Right ventricle myocardium superior (tissue), 1 donor: ENCODE results near the gene TMEM51. TPM values are rescaled to one million over a fixed set of nuclear protein-coding genes. Genes with fewer than 3 reads are reported as not detected.
"Not testable (repeated sequence)": the region's sequence is repeated elsewhere in the genome, so short reads cannot be mapped to it uniquely, and the experiment has no call there.

Source experiments
- ATAC-seq: fragments of 200-7000 bp; cut with Tn5 transposase; one replicate; pipeline ENCODE4 v1.9.1; 2020; ENCODE audit warnings: mild to moderate bottlenecking; ENCODE audit not compliant: poor library complexity
- DNase-seq: peaks from one replicate; pipeline ENCODE4 v3.0.0-alpha.2; 2020
- intact Hi-C: fragments of 100-400 bp; cut with DNase I; formaldehyde crosslinking; loops from one replicate; pipeline ENCODE4 v1.11.2; 2022
- total RNA-seq: library from RNA; stranded (reverse); fragmentation: NEBNext Ultra II Directional; extraction: Animal tissue kit (Norgen Biotek cat#: 25700); gene quantifications from one replicate; pipeline ENCODE4 v1.2.1, GENCODE V29; 2021
- donor health status: DM: no; HTN: yes; CAD: no; lungs with severe emphysema.

Gene TMEM51
- total RNA-seq, 1 donor from 2014 or later: 3.4 TPM

DNA sequence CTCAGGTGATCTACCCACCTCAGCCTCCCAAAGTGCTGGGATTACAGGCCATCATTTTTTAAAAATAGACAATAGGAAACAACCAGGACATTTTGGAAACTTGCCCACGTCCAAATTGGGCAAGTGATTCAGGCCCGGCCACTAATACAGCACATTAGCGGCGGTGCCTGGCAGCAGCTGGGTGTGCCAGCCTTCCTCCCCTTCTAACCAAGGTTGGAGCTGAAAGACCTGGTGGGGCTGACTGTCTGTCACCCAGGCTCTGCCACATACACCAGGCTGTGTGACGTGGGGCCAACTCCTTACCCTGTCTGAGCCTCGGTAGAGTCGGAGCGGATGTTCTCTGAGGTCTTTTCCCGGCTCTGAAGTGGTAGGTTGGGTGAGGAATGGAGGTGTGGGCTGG lies 29.6 kb upstream of the TMEM51 start:
- intact Hi-C loops: no loop called here

DNA sequence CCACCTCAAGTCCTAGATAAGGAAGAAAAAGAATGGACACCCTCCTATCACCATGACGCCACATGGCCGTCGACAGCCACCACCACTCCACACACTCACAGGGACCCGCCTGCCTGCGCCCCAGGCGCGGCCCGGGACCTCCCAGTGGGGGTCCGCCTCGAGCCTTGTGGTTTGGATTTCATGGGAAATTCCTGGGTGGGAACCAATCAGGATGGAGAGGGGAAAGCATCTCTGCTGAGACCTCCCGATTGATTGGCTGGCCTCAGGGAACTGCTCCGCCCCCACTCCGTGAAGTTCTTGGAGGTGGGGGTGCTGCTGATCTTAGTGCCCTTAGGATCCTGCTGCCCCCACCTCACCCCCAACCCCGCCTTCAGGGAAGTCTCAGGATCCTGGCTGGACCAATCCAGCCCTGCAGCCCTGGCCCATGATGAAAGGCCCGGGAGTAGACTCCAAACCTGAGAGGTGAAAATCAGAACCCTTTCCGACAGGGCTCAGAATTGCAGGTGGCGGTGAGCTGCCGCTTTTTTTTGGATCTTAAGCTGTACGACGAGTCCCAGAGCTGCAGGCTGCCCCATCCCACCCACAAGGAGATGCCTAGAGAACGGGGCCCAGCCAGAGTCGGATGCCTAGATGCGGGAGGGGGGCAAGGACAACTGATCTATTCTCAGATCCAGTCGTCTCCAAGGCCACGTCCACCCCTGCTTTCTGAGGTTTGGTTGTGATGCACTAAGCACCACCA lies 29.0 kb upstream of the TMEM51 start:
- intact Hi-C loops: loop anchor here (5.0 kb wide), 1 partner anchor 148 kb away; no protein-coding TSS in a partner anchor
- DNase-seq (no peak), ATAC-seq (no peak)

More for the DNA sequence above, 29.6 kb upstream of the TMEM51 start:
- DNase-seq (no peak), ATAC-seq (no peak)

DNA sequence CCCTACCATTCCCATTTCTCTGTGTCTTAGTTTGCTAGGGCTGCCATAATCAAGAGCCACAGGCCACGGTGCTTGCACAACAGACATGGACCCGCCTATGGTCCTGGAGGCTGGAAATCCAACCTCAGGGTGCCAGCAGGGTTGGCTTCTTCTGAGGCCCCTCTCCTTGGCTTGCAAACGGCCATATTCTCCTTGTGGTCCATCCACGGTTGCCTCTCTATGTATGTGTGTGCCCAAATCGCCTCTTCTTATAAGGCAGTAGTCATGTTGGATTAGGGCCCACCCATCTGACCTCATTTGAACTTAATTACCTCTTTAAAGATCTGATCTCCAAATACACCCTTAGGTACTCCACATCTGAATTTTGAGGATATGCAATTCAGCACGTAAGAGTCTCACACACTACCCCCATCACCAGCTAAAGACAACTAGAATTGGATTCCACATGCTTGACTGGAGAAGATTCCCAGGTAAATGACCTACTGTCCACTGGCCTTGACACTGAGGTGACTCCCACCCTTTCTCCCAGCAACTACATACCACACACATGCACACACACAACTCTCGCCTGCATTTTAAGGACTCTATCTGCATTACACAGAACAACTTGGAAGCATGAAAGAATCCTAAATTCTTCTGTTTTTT lies 28.3 kb upstream of the TMEM51 start:
- DNase-seq (no peak), ATAC-seq (no peak)
- intact Hi-C loops: loop anchor here (5.0 kb wide), 1 partner anchor 147 kb away; no protein-coding TSS in a partner anchor

DNA sequence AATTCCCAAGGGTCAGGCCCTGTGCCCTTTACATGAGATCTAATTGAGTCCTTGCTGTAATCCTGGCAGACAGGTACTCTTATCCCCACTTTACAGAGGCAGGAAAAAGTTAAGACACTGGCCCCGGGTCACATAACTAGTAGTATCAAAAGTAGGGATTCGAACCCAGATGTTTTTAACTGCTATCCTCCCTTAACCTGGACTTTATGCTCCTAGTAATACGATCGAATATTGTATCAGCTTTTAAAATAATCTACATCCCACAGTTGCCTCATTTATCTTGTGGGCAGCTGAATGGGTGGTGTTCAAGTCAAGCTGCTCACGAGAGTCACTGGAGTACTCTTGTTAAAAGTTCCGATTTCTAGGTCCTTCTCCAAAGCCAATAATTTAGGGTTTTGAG lies 25.5 kb upstream of the TMEM51 start:
- intact Hi-C loops: loop anchor here (2.0 to 5.0 kb wide), 2 partner anchors 144 to 177 kb away; no protein-coding TSS in a partner anchor
- no peak for ATAC-seq
- DNase-seq: no peak

DNA sequence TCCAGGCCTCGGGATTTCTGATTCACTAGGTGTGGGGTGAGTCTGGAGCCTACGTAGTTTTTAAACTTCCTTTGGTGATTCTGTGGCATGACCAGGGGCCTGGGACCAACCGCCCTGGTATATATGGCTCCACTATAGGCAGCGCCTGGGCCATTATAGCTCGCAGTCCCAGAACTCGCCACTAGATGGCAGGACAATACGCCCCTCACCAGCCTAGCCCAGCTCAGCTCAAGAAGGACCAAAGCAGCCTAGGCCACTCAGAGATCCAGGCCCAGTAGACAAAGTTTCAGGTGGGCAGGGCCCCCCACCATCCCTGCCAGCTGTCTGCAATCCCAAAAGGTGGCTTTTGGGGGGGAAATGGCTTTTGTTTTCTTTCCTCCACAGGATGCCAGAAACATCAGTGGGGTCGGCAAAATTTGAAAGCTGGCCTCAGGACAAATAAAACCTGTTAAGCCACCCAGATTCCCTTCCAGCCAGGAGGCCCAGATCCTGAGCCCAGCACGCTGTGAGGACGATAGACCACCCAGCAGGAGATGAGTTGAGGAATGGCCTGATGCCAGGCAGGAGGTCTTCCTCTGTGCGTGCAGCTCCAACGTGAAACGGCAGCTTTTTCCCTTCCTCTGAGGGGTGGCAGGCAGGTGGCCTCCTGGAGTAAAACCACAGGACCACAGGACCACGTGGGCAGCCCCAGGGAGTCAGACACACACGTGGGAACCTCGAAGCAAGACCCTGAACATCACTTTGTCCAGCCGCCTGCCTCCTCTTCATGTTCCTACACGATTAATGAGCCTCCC lies 24.8 kb upstream of the TMEM51 start:
- ATAC-seq: peak; percentile 95
- peak; percentile 82 for DNase-seq
- intact Hi-C loops: loop anchor here (2.0 to 5.0 kb wide), 2 partner anchors 144 to 176 kb away; no protein-coding TSS in a partner anchor

DNA sequence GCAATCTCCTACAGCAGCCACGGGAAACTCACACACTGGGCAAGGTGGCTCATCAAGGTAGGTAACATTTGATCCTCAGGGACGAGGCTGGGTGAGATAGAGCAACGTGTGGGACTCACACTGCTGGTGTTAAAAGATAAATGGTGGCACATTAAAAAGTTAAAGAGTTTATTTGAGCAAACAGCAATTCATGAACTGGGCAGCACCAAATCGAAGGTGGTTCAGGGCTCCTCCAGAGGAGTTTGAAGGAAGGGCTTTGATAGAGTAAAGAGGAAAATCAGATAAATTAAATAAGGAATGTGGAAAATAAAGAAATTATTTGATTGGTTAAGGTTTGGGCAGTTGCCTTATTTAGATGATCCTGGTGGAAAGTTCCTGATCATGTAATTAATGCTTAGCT lies 23.6 kb upstream of the TMEM51 start:
- no peak for DNase-seq
- ATAC-seq: no peak
- intact Hi-C loops: loop anchor here (2.0 to 5.0 kb wide), 2 partner anchors 142 to 175 kb away; no protein-coding TSS in a partner anchor

DNA sequence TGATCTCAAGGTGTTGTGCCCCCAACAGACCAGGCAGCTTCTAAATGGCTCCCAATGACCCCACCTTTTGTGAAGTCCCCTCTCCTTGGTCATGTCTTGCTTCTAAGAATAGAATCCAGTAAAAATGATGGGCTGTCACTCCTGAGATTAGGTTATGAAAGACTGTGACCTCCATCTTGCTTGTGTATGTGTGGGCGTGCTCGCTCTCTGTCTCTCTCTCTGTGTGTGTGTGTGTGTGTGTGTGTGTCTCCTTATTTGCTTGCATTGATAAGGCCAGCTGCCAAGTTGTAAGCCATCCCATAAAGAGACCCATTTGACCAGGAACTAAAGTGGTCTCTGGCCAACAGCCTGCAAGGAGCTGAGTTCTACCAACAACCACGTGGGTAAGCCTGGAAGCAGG lies 22.9 kb upstream of the TMEM51 start:
- intact Hi-C loops: no loop called here
- ATAC-seq (no peak), DNase-seq (no peak)

DNA sequence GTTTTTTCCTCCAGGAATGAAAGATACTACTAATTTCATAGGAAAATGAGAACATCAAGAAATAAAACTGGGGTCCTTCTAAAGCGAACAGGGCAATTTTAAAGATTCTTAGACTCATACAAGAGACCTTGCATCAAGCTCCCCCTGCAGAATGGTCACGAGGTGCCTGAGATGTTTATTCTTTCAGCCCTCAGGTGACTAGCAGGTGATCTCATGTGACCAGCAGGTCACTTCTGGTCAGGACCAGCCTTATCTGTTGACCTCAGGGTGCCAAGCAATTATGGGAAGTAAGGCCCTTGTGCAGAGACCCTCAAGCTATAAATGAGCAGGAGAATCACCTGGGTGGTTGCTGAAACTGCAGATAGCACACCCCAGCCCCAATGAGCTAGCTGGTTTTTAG lies 20.6 kb upstream of the TMEM51 start:
- ATAC-seq (no peak), DNase-seq (no peak)
- intact Hi-C loops: no loop called here

DNA sequence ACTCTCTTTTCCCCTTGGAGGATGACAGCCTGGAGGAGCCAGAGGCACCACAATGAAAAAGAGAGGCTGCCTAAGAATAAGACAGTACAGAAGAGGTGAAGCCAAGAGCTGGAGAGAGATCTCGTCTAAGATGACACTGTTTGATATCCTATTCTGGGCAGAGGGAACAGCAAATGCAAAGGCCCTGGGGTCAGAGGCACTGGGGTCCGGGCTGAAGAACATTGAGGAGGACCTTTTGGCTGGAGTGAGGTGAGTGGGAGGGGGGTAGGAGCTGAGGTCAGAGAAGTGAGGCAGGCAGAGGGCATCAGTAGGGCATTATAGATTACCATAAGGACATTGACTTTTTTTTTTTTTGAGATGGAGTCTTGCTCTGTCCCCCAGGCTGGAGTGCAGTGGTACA lies 19.3 kb upstream of the TMEM51 start:
- intact Hi-C loops: no loop called here
- DNase-seq: no peak
- no peak for ATAC-seq

DNA sequence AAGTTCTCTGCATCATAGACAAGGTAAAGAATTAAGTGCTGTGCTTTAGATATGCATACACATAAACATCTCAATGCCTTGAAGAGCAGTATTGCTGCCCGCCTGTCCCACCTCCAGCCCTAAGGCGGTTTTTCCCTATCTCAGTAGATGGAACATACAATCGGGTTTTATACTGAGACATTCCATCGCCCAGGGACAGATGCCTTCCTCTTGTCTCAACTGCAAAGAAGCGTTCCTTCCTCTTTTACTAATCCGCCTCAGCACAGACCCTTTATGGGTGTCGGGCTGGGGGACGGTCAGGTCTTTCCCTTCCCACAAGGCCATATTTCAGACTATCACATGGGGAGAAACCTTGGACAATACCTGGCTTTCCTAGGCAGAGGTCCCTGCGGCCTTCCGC lies 17.9 kb upstream of the TMEM51 start:
- ATAC-seq, DNase-seq, intact Hi-C loops: not testable (repeated sequence)

DNA sequence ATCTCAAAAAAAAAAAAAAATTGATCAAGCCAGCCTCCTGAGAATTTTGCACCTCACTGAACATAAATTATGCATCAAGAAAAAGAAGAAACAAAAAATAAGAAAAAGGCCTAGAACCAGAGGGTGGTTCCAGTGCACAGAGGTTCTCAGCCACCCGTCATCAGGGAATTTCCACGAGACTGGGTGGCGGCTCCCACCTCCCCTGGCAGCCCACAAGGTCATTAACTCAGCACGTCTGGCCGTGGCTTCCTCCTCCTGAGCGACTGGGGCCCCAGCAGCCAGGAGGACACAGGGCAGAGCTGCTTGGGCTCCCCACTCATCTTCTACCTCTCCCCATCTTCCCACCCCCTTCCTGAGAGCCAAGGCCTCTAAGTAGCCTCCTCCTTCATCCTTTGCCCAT lies 15.7 kb upstream of the TMEM51 start:
- intact Hi-C loops: no loop called here
- DNase-seq: no peak
- ATAC-seq: no peak

DNA sequence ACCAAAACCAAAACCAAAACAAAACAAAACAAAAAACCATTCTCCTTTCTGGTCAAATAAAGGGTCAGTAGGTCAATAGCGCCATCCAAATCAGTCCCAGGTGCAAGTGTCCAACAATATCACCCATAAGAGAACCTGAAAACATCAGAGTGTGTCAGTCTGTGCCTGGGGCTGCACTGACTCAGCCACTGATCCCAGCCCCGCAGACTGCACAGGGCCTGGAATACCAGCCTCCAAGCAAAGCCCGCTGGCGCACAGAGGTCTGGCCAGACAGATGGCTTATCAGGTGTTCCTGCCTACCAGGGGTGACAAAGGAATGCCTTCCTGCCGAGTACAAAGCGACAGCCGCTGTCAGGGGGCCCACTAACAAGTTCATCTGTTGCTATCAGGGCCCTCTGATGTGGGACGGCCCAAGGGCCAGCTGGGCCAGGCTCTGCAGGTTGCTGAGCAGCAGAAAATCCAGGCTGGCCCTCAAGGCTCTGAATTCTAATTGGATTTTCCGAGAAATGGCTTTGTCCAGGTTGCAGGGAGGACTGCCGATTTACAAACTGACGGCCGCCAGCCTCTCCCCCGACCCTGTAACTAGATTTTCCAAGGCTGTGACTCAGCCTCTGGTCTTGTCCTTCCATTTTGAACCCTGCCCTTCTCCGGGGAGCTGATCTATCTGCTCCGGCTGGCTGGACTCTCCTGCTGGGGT lies 13.7 kb upstream of the TMEM51 start:
- ATAC-seq: peak; percentile 73
- DNase-seq: peak; percentile 48
- intact Hi-C loops: no loop called here

DNA sequence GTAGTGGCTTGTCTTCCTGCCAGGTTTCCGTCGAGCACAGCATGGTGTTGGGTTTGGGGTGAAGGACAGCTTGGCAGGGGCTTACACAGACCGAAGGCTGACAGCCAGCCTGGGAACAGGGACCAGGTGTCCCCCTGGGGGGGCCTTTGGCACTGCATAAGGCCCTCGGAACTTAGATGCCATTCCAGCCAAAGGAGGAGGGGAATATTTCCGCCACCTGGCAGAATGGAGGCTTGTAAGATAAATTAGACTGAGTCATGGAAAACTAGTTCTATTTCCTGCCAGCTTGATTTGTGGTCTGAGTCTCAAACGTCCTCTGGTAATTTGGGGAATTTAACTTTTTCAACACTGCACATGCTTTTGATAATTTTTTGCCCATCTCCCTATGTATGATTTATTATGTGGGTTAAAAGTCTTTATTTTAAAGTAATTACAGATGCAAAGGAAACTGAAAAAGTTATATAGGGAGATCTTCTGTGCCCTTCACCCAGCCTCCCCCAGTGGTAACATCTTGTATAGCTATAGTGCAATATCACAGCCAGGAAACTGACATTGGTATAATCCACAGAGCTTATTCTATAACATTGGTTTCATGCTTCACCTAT lies 11.5 kb upstream of the TMEM51 start:
- peak; percentile 82 for ATAC-seq
- DNase-seq: peak; percentile 52
- intact Hi-C loops: no loop called here

DNA sequence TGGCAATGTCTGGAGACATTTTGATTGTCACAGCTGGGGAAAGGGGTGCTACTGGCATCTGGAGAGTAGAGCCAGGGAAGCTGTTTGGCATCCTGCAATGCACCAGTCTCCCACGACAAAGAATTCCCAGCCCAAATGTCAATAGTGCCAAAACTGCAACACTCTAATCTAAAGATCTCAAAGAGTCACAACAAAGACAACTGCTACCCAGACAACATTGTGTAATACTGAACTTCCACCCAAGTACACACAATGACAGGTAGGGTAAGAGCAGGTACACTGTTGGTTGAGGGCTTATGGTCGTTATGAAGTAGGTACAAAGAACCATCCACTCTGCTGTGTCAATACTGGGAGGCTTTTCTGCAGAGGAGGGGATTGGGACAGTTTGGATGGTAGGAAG lies 8.2 kb upstream of the TMEM51 start:
- DNase-seq (no peak), ATAC-seq (no peak)
- intact Hi-C loops: no loop called here

DNA sequence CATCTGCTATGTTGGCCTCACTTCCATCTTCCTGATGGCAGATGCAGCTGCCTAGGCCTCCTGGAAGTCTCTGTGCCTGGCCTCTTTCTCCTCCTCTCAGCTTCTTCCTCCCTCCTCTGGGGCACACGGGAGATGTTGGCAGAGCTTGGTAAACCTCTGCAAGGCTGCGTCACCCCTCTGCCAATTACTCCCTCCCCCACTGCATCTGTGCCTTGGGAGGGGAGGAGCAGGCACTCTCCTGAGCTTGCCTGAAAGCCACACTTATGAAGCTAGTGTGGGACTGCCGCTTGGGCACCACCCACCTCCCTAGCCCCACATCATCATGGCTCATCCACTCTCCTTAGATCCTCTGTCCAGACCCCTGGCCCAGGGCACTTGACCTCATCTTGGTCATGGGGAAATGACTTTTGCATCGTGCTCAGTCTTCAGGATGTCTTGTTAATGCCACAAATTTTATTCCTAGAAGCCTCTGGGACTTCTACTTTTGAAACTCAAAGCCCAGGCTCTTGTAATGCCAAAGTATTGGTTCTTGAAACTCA lies 7.3 kb upstream of the TMEM51 start:
- intact Hi-C loops: no loop called here
- ATAC-seq: no peak
- DNase-seq: no peak

DNA sequence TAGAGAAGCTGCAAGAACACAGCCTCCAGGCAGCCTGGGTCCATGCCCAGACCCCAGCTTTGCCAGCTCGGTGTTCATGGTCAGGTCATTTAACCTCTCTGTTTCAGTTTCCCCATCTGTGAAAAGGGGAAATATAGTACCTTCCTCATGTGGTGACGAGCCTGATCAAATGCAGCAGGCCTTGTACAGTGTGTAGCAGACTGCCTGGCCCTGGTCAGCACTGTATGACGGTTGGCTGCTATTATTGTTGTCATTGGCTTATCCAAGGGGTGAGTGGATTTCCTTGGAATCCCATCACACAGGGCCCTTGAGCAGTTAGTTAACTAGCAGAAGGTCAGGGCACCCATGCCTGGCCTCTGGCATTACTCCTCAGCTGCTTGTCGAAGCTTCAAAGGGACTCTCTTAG lies 6.6 kb upstream of the TMEM51 start:
- ATAC-seq (no peak), DNase-seq (no peak)
- intact Hi-C loops: no loop called here

DNA sequence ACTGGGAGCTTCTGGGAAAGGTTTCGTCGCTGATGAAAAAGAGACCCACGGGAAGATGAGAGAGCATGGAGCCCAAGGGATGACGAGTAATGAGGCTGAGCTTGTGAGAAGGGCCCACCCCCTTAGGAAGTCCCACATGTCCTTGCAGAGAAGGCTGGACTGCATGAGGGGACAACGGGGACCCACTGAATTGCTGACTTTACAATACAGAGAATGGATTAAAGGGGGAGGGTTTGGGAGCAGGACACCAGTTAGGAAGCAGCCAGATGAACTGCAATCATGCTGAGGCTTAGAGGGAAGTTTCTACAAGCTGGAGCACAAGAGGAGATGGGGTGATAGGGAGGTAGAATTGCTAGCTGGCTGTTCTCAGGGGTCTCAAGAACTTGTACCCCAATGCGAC lies 5.5 kb upstream of the TMEM51 start:
- ATAC-seq (no peak), DNase-seq (no peak)
- intact Hi-C loops: no loop called here

DNA sequence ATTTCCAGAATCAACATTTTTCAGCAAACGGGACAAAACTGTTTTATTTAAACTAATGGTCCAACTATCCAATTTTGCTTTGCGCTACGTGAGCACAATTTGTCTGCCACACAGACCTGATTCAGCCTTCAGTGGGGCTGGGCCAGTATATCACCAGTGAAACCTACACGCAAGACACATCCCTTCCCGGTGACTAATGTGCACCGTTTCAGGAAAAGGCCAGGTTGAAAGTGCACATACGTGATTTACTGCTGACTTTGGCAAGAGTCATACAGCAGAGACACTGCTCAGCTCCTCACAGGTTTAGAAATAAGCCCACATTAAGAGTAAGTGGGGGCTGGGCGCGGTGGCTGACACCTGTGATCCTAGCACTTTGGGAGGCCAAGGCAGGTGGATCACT lies 5.1 kb upstream of the TMEM51 start:
- no peak for ATAC-seq
- DNase-seq: no peak
- intact Hi-C loops: no loop called here
